Measurements from ENCODE around the gene SERHL2. TPM values are rescaled to one million over a fixed set of nuclear protein-coding genes. Genes with fewer than 3 reads are reported as not detected.

The SERHL2 gene
- total and polyA plus RNA-seq, 2 experiments from 2014 or later, result 1.5 to 2.1 TPM

DNA sequence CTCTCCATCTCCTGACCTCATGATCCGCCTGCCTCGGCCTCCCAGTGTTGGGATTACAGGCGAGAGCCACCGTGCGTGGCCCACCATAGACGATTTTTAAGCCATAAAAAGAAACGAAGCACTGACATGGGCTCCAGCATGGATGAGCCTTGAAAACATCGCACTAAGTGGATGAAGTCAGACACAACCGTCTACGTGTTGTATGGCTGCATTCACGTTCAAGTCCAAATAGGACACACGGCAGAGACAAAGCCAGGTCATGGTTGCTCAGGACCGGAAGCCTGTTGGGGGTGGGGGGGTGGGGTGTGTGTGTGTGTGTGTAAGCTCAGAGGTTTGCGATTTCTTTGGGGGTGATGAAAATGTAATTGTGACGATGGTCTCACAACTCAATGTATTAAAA lies 44.2 kb upstream of the SERHL2 start:
- no peak overlapping the region for H3K27ac ChIP-seq (ENCODE audit: low read depth)
- TF ChIP-seq STAT1 (IDR thresholded peaks at IDR 0.05; ENCODE audit: unreplicated experiment) (no peak), EZH2 (IDR thresholded peaks at IDR 0.05; ENCODE audit: low read depth, unreplicated experiment) (no peak), POLR2AphosphoS5 (IDR thresholded peaks at IDR 0.05; ENCODE audit: low read depth) (no peak; the same call in 1 of the 2 replicates), CREB1 (CRISPR knock-in tag; IDR thresholded peaks at IDR 0.05; ENCODE audit: low read depth) (no peak), ZNF331 (CRISPR knock-in tag; IDR thresholded peaks at IDR 0.05; ENCODE audit: low read depth) (no peak), JUNB (IDR thresholded peaks at IDR 0.05; ENCODE audit: unreplicated experiment) (no peak), ZNF114 (CRISPR knock-in tag; IDR thresholded peaks at IDR 0.05) (no peak), EZH2phosphoT487 (IDR thresholded peaks at IDR 0.05; ENCODE audit: unreplicated experiment) (no peak), NANOG (IDR thresholded peaks at IDR 0.05; ENCODE audit: borderline replicate concordance) (no peak)
- TF ChIP-seq, protein P1, sequence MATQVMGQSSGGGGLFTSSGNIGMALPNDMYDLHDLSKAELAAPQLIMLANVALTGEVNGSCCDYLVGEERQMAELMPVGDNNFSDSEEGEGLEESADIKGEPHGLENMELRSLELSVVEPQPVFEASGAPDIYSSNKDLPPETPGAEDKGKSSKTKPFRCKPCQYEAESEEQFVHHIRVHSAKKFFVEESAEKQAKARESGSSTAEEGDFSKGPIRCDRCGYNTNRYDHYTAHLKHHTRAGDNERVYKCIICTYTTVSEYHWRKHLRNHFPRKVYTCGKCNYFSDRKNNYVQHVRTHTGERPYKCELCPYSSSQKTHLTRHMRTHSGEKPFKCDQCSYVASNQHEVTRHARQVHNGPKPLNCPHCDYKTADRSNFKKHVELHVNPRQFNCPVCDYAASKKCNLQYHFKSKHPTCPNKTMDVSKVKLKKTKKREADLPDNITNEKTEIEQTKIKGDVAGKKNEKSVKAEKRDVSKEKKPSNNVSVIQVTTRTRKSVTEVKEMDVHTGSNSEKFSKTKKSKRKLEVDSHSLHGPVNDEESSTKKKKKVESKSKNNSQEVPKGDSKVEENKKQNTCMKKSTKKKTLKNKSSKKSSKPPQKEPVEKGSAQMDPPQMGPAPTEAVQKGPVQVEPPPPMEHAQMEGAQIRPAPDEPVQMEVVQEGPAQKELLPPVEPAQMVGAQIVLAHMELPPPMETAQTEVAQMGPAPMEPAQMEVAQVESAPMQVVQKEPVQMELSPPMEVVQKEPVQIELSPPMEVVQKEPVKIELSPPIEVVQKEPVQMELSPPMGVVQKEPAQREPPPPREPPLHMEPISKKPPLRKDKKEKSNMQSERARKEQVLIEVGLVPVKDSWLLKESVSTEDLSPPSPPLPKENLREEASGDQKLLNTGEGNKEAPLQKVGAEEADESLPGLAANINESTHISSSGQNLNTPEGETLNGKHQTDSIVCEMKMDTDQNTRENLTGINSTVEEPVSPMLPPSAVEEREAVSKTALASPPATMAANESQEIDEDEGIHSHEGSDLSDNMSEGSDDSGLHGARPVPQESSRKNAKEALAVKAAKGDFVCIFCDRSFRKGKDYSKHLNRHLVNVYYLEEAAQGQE (IDR thresholded peaks at IDR 0.05; ENCODE audit: unreplicated experiment), result no peak
- TF ChIP-seq, protein P2, sequence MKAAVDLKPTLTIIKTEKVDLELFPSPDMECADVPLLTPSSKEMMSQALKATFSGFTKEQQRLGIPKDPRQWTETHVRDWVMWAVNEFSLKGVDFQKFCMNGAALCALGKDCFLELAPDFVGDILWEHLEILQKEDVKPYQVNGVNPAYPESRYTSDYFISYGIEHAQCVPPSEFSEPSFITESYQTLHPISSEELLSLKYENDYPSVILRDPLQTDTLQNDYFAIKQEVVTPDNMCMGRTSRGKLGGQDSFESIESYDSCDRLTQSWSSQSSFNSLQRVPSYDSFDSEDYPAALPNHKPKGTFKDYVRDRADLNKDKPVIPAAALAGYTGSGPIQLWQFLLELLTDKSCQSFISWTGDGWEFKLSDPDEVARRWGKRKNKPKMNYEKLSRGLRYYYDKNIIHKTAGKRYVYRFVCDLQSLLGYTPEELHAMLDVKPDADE (IDR thresholded peaks at IDR 0.05), result no peak
- TF ChIP-seq, protein P3, sequence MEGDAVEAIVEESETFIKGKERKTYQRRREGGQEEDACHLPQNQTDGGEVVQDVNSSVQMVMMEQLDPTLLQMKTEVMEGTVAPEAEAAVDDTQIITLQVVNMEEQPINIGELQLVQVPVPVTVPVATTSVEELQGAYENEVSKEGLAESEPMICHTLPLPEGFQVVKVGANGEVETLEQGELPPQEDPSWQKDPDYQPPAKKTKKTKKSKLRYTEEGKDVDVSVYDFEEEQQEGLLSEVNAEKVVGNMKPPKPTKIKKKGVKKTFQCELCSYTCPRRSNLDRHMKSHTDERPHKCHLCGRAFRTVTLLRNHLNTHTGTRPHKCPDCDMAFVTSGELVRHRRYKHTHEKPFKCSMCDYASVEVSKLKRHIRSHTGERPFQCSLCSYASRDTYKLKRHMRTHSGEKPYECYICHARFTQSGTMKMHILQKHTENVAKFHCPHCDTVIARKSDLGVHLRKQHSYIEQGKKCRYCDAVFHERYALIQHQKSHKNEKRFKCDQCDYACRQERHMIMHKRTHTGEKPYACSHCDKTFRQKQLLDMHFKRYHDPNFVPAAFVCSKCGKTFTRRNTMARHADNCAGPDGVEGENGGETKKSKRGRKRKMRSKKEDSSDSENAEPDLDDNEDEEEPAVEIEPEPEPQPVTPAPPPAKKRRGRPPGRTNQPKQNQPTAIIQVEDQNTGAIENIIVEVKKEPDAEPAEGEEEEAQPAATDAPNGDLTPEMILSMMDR (conservative IDR thresholded peaks at IDR 0.05; ENCODE audit: low read depth in 2 of 2), result no peak
- TF ChIP-seq, protein P4, sequence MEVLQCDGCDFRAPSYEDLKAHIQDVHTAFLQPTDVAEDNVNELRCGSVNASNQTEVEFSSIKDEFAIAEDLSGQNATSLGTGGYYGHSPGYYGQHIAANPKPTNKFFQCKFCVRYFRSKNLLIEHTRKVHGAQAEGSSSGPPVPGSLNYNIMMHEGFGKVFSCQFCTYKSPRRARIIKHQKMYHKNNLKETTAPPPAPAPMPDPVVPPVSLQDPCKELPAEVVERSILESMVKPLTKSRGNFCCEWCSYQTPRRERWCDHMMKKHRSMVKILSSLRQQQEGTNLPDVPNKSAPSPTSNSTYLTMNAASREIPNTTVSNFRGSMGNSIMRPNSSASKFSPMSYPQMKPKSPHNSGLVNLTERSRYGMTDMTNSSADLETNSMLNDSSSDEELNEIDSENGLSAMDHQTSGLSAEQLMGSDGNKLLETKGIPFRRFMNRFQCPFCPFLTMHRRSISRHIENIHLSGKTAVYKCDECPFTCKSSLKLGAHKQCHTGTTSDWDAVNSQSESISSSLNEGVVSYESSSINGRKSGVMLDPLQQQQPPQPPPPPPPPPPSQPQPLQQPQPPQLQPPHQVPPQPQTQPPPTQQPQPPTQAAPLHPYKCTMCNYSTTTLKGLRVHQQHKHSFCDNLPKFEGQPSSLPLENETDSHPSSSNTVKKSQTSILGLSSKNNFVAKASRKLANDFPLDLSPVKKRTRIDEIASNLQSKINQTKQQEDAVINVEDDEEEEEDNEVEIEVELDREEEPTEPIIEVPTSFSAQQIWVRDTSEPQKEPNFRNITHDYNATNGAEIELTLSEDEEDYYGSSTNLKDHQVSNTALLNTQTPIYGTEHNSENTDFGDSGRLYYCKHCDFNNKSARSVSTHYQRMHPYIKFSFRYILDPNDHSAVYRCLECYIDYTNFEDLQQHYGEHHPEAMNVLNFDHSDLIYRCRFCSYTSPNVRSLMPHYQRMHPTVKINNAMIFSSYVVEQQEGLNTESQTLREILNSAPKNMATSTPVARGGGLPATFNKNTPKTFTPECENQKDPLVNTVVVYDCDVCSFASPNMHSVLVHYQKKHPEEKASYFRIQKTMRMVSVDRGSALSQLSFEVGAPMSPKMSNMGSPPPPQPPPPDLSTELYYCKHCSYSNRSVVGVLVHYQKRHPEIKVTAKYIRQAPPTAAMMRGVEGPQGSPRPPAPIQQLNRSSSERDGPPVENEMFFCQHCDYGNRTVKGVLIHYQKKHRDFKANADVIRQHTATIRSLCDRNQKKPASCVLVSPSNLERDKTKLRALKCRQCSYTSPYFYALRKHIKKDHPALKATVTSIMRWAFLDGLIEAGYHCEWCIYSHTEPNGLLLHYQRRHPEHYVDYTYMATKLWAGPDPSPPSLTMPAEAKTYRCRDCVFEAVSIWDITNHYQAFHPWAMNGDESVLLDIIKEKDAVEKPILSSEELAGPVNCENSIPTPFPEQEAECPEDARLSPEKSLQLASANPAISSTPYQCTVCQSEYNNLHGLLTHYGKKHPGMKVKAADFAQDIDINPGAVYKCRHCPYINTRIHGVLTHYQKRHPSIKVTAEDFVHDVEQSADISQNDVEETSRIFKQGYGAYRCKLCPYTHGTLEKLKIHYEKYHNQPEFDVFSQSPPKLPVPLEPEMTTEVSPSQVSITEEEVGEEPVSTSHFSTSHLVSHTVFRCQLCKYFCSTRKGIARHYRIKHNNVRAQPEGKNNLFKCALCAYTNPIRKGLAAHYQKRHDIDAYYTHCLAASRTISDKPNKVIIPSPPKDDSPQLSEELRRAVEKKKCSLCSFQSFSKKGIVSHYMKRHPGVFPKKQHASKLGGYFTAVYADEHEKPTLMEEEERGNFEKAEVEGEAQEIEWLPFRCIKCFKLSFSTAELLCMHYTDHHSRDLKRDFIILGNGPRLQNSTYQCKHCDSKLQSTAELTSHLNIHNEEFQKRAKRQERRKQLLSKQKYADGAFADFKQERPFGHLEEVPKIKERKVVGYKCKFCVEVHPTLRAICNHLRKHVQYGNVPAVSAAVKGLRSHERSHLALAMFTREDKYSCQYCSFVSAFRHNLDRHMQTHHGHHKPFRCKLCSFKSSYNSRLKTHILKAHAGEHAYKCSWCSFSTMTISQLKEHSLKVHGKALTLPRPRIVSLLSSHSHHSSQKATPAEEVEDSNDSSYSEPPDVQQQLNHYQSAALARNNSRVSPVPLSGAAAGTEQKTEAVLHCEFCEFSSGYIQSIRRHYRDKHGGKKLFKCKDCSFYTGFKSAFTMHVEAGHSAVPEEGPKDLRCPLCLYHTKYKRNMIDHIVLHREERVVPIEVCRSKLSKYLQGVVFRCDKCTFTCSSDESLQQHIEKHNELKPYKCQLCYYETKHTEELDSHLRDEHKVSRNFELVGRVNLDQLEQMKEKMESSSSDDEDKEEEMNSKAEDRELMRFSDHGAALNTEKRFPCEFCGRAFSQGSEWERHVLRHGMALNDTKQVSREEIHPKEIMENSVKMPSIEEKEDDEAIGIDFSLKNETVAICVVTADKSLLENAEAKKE (CRISPR knock-in tag; IDR thresholded peaks at IDR 0.05), result no peak
- H3K4me1 ChIP-seq (ENCODE audit: insufficient read depth), result peaks cover 15% of the 10 kb centered on the region
- H3F3A ChIP-seq (replicated peaks; ENCODE audit: low read depth), result peaks cover 33% of the 10 kb centered on the region
- H3K4me2 ChIP-seq, result no peak overlapping the region; the same call in 1 of the 2 replicates
- peaks cover 19% of the 10 kb centered on the region for H3K27me3 Mint-ChIP-seq (ENCODE audit: insufficient read depth, low read depth, poor library complexity)
- no peak overlapping the region for H3K4me3 ChIP-seq
- DNase-seq (ENCODE audit: low spot score) (no peak), ATAC-seq (no peak)
- no peaks in the 10 kb centered on the region for H3K36me3 ChIP-seq (ENCODE audit: insufficient read depth)
- peak overlapping the region; percentile 76 for H3K27ac Mint-ChIP-seq
- H2AFZ ChIP-seq, result no peak overlapping the region
- no peak overlapping the region for H3K4me3 Mint-ChIP-seq
- H3K9me2 ChIP-seq (ENCODE audit: insufficient read depth), result no peaks in the 10 kb centered on the region
- H3K36me3 Mint-ChIP-seq (ENCODE audit: low read depth), result peaks cover 23% of the 10 kb centered on the region
- H3K27me3 ChIP-seq (ENCODE audit: insufficient read depth), result no peaks in the 10 kb centered on the region
- H4K20me1 ChIP-seq (replicated peaks; ENCODE audit: insufficient read depth), result no peaks in the 10 kb centered on the region; the same call in 1 of the 2 replicates
- H3K4me1 Mint-ChIP-seq, result peaks cover 29% of the 10 kb centered on the region
- no peaks in the 10 kb centered on the region; the same call in 2 of the 3 replicates for H3K9me3 Mint-ChIP-seq
- no peaks in the 10 kb centered on the region for H3K79me2 ChIP-seq (replicated peaks; ENCODE audit: insufficient read depth)

Data from GM23338 (cell line).